Fibroblast of skin of scalp (primary cell): ENCODE results near the gene LRRC47.
"Not testable (repeated sequence)": the region's sequence is repeated elsewhere in the genome, so short reads cannot be mapped to it uniquely, and the experiment has no call there.

Source experiments
- DNase-seq: peaks from one replicate; pipeline ENCODE4 v3.0.0-alpha.2; 2013

LRRC47 gene

DNA sequence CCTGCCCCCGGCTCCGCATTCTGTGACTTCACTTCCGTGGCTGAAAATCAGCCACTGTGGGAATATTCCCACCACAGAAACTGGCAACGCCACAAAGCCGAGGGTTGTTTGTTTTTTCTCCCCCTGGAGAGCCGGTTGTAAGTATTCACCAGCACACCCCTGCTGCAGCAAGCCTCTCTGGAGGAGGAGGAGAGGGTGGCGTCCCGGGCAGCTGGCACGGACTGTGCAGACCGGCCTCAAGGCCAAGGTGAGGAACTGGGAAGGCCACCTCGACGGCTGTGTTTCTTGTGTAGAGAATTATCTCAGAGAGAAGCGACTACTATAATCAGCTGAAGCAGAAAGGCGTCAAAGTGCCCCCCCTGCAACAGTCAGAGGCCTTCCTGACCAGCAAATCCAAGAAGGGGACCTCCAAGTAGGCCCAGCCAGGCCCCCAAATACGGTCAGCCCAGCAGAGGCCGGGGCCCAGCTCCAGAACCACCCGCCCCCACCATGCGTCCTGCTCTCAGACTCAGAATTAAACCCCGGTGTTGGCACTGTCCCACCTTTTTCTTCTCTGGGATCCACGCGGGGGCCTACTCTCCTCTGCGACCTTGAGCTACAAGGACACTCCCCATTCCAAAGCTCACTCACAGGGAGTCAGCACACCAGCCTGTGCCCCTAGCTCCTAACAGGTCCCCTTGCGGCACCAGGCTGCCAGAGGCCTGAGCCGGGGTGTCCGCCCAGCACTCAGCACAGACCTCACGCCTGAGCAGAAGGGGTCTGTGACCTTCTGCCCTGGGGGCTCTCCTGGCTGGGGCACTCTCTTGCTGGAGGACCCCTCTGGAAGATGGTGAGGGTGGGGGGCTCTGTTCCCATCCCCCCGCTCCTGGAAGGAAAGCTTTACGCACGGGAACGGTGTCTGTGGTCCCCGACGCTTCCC, 24.9 kb downstream of the LRRC47 start:
- no peak for DNase-seq

DNA sequence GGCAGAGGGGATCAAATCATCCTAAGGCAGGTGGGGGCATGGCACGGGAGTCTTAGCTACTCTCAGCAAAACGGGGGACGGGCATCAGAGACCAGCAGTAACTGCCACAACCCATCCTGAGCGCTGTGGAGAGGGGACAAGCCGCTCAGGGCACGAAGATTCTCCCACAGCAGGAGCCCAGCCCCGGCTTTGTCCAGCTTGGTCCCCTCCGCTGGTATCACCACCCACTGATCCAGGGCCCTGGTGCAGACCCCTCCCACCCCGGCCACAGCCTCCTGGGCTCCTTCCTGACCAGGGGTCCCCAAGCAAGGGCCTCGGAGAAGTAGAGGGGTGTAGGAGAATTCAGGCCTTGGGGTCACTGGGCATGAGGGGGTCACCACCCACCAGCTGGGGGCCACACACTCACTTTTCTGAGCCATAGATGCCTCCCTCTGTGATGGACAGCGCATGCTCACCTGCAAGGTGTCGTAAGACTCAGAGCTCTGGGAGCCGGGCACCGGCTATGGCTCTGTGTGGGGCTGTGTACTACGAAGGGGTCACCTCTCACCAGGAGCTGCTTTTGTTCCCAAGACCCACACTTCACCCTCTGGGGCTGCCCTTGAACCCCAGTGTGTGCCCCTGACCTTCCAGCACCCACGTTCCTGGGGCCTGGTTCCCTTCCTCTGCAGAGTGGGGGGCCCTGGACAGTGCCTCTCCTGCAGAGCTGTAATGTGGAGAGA, 26.1 kb downstream of the LRRC47 start:
- DNase-seq: no peak

DNA sequence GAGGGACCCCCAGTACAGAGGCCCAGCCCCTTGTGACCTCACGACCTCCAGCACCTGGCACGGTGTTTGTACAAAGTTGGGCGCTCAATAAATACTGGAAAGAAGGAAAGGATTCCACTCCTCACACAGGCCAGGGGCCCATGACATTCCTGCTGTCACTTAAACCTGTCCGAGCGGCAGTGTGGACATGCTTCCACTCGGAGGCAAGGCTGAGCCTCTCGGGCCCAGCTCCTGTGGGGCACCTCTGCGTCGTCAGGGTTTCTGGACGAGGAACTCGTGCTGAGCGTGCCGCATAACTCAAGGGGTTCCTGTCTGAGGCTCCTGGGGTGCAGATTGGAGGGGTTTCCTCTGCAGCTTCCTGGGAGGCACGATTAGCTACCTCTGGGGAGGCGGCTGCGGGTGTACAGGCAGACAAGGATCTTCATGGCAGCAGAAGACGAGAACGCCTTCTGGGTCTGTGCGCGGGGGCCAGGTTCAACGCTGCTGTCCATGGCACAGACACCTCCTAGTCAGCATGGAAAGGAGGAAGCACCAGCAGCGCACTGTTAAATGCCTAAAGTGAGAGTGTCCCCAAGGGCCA, 27.4 kb downstream of the LRRC47 start:
- no peak for DNase-seq

DNA sequence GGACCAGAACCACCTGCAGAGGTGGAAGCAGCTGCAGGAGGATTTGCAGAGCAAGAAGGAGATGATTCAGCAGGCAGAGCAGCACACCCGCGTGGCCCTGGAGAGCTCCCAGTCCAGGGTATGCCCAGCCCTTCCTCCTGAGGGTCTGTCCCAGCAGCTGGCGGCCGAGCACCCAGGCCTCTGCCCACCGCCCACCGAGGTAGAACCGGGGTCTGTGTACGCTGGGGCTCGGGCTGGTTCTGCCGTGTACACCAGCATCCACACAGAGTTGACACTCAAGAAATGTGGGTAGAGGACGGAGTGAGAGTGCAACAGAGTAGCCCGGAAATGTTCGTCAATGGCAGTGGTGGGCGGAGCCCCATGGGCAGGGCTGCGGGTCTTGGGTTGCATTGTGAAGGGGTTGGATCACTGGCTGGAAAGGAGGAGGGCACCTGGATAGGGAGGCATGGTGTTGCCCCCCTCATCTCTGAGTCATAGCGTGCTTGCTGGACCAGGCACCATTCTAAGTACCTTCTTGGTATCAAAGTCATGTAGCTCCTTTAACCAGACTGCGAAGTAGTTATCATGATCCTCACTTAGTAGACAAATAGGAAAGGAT, 28.9 kb downstream of the LRRC47 start:
- DNase-seq: no peak

DNA sequence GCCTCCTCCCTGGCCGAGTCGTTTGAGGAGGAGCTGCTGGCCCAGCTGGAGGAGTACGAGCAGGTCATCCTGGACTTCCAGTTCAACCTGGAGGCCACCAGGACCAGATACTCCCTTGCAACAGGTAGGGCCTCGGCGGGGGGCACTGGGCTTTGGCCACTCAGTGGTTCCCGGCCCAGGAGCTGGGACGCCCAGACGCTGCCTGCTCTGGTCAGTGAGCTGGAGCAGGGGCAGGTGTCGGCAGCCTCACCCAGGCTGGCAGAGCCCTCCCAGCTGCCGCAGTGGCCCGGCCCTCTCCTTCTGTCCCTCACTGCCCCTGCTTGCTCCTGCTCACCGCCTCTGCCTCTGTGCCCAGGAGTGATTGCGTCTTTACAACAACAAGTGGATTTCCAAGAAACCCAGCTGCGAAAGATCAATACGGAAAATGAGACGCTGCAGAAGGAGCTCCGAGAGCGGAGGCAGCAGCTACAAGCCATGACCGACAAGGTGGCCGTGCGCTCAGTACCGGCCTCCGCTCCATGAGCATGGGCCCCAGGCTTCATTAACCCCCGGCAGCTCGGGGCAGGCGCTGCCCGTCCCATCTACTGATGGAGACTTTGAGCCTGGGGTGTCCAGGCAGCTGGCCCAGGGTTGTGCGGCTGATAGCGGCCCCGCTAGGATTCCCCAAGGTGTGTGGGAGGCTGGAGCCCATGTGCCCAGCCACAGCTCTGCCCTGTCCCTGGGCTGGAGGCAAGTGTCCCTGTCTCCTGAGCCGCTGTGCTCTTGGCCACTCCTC, 32.8 kb downstream of the LRRC47 start:
- DNase-seq: no peak

DNA sequence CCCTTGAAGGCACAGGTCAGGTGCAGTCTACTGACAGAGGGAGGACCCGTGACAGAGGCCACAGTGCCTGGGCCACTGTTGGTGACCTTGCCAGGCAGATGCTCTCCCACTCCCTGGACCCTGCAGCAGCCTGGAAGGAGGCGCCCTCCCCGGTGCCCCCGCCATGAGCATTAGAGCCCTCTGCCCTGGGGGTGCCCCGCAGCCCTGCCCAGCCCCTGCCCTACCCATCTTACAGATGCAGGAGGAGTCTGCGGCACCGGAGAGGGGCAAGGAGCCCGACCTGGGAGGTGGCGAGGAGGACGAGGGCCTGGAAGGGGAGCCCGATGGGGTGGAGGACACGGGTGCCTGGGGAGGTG, 33.4 kb downstream of the LRRC47 start:
- no peak for DNase-seq

DNA sequence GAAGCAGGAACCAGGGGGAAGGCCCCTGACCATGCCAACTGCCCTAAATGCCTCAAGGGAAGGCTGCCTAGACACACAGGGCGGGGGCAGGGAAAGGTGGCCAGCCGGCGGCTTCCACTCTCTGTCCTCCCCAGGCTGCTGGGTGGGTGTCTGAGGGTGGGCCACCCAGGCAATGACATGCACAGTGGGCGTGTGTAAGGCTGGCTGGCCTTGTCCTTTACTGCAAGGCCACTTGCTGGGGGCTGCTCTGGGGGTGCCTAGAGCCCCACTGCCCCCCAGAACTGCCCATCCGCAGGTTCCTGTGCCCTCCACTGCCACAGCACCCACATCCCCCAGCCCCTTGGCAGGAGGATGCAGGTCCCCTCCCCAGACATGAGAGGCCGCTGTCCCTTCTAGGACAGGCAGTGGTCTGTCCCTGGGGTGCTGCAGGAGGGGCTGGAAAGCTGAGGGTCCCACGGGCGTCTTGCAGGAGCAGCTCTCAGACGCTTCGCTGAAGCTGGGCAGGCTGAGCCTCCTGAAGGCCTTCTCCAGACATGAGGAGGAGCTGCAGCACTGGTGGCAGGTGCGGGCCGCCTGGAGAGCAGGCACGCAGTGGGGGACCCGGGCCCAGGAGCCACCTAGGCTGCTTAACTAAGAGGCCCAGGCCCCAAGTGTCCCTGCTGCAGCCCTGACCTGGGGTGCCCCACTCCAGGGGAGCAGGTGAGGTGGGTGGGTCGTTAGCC, 34.0 kb downstream of the LRRC47 start:
- no peak for DNase-seq

DNA sequence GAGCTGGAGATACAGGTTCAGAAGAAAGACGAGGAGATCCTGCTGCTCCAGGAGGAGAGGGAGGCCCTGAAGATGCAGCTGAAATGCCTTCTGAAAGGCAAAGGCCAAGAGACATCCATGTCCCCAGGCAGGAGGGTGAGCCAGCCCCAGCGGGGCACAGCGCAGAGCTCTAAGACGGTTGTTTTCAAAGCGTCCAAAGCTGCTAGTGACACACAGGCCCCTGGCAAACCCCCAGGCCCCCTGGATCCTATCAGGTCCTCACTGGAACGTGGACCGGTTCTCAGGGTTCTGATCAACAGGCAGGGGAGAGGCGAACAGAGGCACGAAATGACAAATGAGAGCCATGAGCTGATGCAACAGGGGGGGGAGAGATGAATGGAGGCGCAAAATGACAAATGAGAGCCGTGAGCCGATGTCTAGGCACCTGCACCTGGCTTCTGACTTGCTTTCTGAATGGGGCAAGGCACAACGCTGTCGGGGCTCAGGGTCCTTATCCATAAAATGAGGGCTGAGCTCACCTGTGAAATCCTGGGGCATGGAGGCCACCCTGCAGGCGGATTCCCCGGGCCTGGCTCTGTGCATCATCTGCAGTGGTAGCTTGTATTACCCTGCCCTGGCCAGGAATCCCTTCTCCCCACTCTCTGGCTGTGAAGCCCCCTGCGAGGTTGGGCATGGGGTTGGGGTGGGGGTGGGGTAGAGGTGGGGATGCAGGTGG, 34.8 kb downstream of the LRRC47 start:
- no peak for DNase-seq

DNA sequence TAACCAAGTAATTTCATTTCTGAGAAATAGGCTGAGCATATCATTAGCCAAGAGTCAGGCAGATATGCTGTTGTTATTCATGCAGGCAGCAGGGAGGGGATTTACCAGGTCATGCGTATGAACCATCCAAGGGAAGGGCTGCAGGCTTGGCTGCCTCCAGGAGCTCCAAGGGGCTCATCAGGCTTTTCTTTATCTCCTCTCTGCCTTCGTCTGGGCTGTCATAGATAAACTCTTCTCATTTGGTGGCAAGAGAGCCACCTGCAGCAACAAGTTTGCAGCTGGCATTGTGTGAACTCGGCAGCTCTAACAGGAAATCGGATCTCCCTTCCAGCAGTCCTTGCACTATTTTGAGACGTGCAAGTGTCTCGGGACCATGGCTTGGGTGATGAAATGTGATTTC, 36.5 kb downstream of the LRRC47 start:
- DNase-seq: no peak

DNA sequence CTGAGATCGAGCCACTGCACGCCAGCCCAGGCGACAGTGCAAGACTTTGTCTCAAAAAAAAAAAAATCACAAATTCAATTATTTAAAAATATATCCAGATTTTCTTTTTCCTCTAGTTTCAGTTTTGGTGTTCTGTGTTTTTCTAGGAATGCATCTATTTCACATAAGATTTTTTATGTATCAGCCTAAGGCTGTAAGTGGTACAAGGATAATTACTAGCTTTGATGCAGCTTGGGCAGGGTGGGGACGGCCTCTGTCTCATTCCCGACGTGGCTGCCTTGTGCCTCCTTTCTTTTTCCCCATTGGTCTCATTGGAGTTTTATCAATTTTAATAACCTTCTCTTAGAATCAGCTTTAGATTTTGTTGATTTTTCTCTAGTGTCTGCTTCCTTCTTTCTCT, 37.1 kb downstream of the LRRC47 start:
- no peak for DNase-seq

DNA sequence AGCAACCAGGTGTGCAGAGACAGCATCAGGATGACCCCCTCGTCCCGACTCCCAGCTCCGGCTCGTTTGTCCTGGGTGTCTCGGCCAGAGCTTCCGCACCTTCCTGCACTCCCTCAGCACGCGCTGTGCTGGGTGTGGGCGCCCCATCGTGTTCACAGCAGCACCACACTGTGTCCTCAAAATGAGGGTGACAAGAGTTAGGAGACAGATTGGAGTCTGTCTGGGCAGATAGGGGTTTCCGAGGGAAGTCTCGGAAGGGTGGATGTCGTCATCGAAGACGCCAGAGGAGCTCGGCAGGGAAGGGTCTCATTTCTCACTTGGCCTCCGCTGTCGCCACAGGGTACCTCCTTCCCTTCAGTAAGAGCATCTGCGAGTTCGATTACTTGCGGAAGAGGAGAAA, 39.9 kb downstream of the LRRC47 start:
- DNase-seq: no peak

DNA sequence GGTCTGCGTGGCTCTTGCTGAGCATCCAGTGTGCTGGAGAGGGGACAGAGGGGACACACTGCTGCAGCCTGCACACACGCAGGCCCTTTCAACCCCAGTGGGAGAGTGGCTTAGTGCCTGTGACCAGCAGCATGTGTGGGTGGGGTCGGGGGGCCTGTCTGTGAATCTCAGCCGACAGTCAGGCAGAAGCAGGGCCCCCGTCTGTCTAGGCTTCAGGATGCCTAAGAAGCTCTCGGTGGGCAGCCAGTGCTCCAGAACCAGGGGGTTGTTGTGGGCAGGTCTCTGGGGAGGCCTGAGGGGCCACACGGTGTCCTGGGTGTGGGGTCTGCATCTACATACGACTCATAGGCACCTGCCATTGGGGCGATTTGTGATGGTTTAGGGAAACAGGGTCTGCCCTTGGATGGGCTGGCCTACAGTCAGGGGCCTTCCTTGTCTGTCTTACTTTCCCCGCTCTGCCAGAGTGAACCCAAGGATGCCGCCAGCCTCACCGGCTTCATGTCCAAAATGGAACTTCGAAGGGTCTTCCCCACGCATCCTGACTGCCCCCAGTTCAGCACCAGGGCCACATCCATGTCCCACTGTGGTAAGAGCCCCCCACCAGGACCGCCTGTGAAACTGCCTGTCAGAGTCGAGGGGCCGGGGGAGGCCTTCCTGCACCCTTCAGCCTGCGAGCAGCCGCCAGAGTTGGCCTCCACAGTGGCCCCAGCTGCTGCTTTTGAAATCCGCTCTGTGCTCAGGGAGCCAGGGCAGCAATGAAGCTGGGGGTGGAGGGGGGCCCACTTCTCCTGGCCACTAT, 42.4 kb downstream of the LRRC47 start:
- DNase-seq: no peak

DNA sequence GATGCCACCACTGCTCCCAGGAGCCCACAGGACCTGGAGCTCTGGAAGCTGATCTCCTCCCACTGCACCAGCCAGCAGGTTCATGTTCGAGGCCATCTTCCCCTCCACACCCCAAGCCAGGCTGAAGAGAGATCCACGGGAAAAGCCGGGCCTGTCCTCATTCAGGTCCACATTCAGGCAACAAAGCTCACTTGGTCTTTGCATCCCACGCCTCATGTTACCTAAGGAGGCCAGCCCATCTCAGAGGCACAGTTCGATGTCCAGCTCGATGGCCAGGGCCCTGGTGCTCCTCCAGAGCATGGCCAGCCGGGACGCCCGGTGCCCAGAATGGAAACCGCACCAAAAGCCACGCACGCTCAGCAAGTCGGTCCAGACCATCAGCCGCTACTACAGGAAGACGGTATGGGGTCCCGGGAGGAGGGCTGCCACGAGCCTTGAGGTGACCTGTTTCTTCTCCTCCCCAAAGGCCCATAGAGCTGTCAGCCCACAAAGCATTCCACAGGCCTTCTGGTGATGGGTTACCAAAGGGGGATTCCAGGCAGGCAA, 43.8 kb downstream of the LRRC47 start, which contains the start of gene CCDC27:
Gene CCDC27 (plus strand): TSS at position 51 of the 546 bp plus-strand sequence. CDS start 32 bp downstream, at position 83.
- DNase-seq: no peak

DNA sequence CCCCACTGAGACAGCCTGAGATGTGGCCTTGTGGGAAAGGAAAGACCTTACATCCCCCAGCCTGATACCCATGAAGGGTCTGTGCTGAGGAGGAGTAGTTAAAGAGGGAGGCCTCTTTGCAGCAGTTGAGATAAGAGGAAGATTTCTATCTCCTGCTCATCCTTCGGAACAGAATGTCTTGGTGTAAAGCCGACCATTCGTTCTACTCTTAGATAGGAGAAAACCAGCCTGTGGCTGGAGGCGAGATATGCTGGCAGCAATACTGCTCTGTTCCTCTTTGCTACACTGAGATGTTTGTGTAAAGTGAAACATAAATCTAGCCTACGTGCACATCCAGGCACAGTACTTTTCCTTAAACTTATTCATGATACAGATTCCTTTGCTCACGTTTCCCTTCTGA, 45.6 kb downstream of the LRRC47 start:
- DNase-seq: no peak

DNA sequence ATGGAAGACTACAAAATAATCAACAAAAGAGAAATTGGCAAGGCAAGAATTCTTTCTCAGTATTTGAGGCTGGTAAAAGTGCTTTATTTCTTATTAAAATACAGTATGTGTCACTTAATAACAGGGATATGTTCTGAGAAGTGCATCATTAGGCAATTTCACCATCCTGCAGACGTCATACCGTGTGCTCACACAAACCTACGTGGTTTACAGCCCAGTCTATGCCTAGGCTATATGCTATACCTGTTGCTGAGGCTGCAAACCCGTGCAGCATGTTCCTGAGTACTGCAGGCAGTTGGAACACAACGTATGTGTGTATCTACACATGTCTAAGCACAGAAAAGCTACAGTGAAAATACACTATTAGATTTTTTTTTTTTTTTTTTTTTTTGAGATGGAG, 46.8 kb downstream of the LRRC47 start:
- DNase-seq: no peak

DNA sequence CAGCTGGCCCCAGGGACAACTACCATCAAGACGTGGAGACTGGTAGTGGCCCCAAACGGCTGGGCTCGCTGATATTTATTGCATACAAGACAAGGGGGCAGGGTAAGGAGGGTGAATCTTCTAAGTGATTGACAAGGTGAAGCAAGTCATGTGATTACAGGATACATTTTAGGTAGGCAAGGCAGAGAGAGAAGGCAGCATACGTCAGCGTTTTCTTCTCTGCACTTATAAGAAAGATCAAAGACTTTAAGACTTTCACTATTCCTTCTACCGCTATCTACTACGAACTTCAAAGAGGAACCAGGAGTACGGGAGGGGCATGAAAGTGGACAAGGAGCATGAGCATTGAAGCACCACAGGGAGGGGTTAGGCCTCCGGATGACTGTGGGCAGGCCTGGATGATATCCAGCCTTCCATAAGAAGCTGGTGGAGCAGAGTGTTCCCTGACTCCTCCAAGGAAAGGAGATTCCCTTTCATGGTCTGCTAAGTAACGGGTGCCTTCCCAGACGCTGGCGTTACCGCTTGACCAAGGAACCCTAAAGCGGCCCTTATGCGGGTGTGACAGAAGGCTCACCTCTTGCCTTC, 47.9 kb downstream of the LRRC47 start:
- not testable (repeated sequence) for DNase-seq

DNA sequence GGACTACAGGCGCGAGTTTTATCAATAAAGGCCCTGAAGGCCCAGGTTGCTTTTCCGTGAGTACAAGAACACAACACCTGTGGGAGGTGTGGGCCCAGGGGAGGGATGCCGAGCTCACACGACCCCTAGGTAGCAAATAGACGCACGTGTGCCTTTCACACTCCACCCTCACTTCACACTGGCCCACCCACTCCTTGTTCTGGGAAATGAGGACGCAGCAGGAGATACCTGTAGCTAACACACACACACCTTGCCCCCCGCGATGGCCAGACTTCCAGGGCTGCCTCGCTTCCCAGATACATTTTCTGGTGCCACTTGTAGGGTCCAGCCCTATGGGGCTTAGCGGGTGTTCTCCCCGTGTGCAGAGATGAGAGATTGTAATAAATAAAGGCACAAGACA, 48.4 kb downstream of the LRRC47 start:
- no peak for DNase-seq

DNA sequence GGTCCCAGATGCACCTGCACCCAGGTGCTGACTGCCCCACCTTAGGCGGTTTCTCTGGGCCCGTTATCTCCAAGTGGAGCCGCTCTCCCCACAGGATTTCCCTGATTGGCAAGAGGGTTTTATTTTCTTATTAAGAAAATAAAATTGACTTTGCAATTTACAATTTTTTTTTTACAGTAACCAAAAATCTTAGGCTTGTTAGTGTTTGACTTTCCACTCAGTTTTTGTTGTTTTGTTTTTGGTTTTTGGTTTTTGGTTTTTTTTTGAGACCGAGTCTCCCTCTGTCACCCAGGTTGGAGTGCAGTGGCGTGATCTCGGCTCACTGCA, 48.8 kb downstream of the LRRC47 start:
- DNase-seq: no peak

DNA sequence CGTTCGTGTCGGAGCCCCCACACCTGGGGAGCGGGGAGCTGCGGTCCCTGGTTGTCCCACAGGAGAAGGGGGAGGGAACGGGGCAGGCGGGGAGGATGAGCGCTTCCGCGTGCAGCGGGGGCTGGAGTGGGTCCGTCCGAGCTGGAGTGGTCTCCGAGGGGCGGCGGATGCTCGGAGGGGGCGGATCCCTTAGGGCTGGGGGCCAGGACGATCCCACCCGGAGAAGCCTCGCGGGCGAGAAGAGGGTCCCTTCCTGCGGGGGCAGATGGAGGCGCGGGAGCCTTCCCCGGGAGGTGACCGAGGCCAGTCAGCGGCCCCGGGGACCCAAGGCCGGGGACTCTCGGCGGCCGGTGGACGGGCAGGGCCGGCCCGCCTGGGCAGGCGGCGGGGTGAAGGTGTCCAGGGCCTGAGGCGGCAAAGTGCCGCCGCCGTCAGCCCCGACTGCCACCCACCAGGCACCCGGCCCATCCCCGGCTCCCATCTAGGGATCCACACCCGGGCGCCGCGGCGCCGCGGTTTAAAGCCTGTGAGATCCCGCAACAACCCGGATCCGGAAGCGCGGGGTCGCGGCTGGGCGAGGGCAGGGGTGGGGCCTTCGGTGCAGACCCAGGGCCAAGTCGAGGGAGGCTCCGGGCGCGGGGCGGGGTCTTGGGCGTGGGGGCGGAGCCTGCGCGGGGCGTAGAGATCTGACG, 49.3 kb downstream of the LRRC47 start:
- peak; percentile 78 for DNase-seq
